IPS-NIHi7 (cell line): ENCODE data around the gene GRIN2B.

ENCODE experiments used
- DNase-seq: peaks from one replicate; pipeline ENCODE4 v3.0.0; 2012; ENCODE audit warnings: mixed read lengths; ENCODE audit errors: extremely low spot score

Gene GRIN2B

GRCh38 chr12:13981296-13981962 is at the start of gene GRIN2B:
GRIN2B (minus strand) TSS chr12:13981602; CDS start chr12:13866208, 115,394 bp downstream.
- DNase-seq, result peak; percentile 36

GRCh38 chr12:14026537-14026936 is 45.1 kb upstream of the GRIN2B start:
- DNase-seq, result no peak

- DNase-seq, result no peak
These were observed 43.2 kb upstream of the GRIN2B start for GRCh38 chr12:14024591-14024990.

- no peak for DNase-seq
These were observed 36.7 kb upstream of the GRIN2B start for GRCh38 chr12:14018080-14018479.

GRCh38 chr12:14010989-14011388 is 29.6 kb upstream of the GRIN2B start:
- DNase-seq, result no peak

- no peak for DNase-seq
These were observed 26.2 kb upstream of the GRIN2B start for GRCh38 chr12:14007639-14008038.

GRCh38 chr12:13992585-13992984 is 11.2 kb upstream of the GRIN2B start:
- no peak for DNase-seq

GRCh38 chr12:13992106-13992505 is 10.7 kb upstream of the GRIN2B start:
- no peak for DNase-seq

GRCh38 chr12:13986031-13986430 is 4.6 kb upstream of the GRIN2B start:
- DNase-seq, result no peak

- DNase-seq, result peak; percentile 85
These were observed 588 bp upstream of the GRIN2B start for GRCh38 chr12:13981990-13982389.

GRCh38 chr12:13980538-13981295 is 685 bp downstream of the GRIN2B start:
- no peak for DNase-seq

- DNase-seq, result no peak
These were observed 1.5 kb downstream of the GRIN2B start for GRCh38 chr12:13979772-13980378.

GRCh38 chr12:13978876-13979275 is 2.5 kb downstream of the GRIN2B start:
- DNase-seq, result no peak

GRCh38 chr12:13976880-13977279 is 4.5 kb downstream of the GRIN2B start:
- no peak for DNase-seq

GRCh38 chr12:13976028-13976584 is 5.3 kb downstream of the GRIN2B start:
- no peak for DNase-seq

GRCh38 chr12:13973996-13974395 is 7.4 kb downstream of the GRIN2B start:
- no peak for DNase-seq

- DNase-seq, result no peak
These were observed 10.6 kb downstream of the GRIN2B start for GRCh38 chr12:13970803-13971202.

- no peak for DNase-seq
These were observed 13.1 kb downstream of the GRIN2B start for GRCh38 chr12:13968281-13968680.

- no peak for DNase-seq
These were observed 16.7 kb downstream of the GRIN2B start for GRCh38 chr12:13964666-13965065.

- DNase-seq, result peak; percentile 75
These were observed 18.7 kb downstream of the GRIN2B start for GRCh38 chr12:13962699-13963098.

GRCh38 chr12:13961971-13962370 is 19.4 kb downstream of the GRIN2B start:
- DNase-seq, result no peak

GRCh38 chr12:13959131-13959723 is 22.2 kb downstream of the GRIN2B start:
- no peak for DNase-seq
